Fibroblast of skin of left quadriceps (primary cell): ENCODE data around the gene DDI2.
A peak's percentile ranks its signal among the peaks of the same experiment; 100 is the strongest.
"Not testable (repeated sequence)": the region's sequence is repeated elsewhere in the genome, so short reads cannot be mapped to it uniquely, and the experiment has no call there.

Experiments used
- DNase-seq, 2 experiments: peaks; one replicate each; pipeline ENCODE4 v3.0.0-alpha.2; 2013; ENCODE audit warnings: low read depth in 2 of 2

DDI2 gene

GRCh38 chr1:15617173-15618076 is at the start of gene DDI2:
Gene DDI2, plus strand, starts transcription at chr1:15617458. Its CDS starts 213 bp downstream, at chr1:15617671.
- DNase-seq, result peak; percentile 97

- DNase-seq, result no peak
These were observed 48.7 kb upstream of the DDI2 start for GRCh38 chr1:15568387-15569073.

GRCh38 chr1:15570861-15571260 is 46.4 kb upstream of the DDI2 start:
- DNase-seq, result no peak

- no peak for DNase-seq
These were observed 46.0 kb upstream of the DDI2 start for GRCh38 chr1:15571266-15571665.

GRCh38 chr1:15573477-15573876 is 43.8 kb upstream of the DDI2 start:
- no peak for DNase-seq

- no peak for DNase-seq
These were observed 42.5 kb upstream of the DDI2 start for GRCh38 chr1:15574741-15575140.

- DNase-seq, result no peak
These were observed 41.6 kb upstream of the DDI2 start for GRCh38 chr1:15575549-15576150.

- no peak for DNase-seq
These were observed 39.6 kb upstream of the DDI2 start for GRCh38 chr1:15577691-15578090.

- DNase-seq, result no peak
These were observed 38.2 kb upstream of the DDI2 start for GRCh38 chr1:15578921-15579682.

GRCh38 chr1:15579683-15580047 is 37.6 kb upstream of the DDI2 start:
- DNase-seq, result no peak

- no peak for DNase-seq
These were observed 34.1 kb upstream of the DDI2 start for GRCh38 chr1:15583016-15583706.

GRCh38 chr1:15584489-15585363 is 32.5 kb upstream of the DDI2 start, which contains the start of gene AGMAT:
Gene AGMAT, minus strand, starts transcription at chr1:15585051. Its CDS starts 84 bp downstream, at chr1:15584967.
- no peak for DNase-seq

- no peak for DNase-seq
These were observed 25.0 kb upstream of the DDI2 start for GRCh38 chr1:15592285-15592684.

GRCh38 chr1:15595809-15596617 is 21.2 kb upstream of the DDI2 start:
- no peak for DNase-seq

- DNase-seq, result no peak
These were observed 18.8 kb upstream of the DDI2 start for GRCh38 chr1:15598436-15598835.

- peak; percentile 88 to 90 for DNase-seq
These were observed 13.9 kb upstream of the DDI2 start for GRCh38 chr1:15603050-15603965.

- not testable (repeated sequence) for DNase-seq
These were observed 13.3 kb upstream of the DDI2 start for GRCh38 chr1:15603966-15604282.

- DNase-seq, result not testable (repeated sequence)
These were observed 12.9 kb upstream of the DDI2 start for GRCh38 chr1:15604400-15604799.
